Measurements from ENCODE around the gene INKA2. TPM values are rescaled to one million over a fixed set of nuclear protein-coding genes. Genes with fewer than 3 reads are reported as not detected.
A peak's percentile ranks its signal among the peaks of the same experiment; 100 is the strongest.
"Not testable (repeated sequence)": the region's sequence is repeated elsewhere in the genome, so short reads cannot be mapped to it uniquely, and the experiment has no call there.

INKA2 gene
- total RNA-seq, 1 donor from 2014 or later = 20.4 TPM

DNA sequence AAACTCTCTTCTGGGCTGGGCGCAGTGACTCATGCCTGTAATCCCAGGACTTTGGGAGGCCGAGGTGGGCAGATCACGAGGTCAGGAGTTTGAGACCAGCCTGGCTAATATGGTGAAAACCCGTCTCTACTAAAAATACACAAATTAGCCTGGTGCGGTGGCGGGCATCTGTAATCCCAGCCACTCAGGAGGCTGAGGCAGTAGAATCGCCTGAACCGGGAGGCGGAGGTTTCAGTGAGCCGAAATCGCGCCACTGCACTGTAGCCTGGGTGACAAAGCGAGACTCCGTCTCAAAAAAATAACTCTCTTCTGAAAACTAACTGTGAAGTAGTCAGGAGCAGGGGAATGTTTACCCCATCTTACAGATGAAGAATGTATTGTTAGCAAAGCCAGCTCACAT is 3.1 kb upstream of the INKA2 start:
- H3K9me3 ChIP-seq (ENCODE audit: control insufficient read depth in 3 of 3, low read length in 3 of 3); H3K36me3 ChIP-seq (ENCODE audit: control insufficient read depth in 3 of 3, insufficient read depth in 3 of 3, low read length in 3 of 3); H3K9ac ChIP-seq (ENCODE audit: low read depth in 1 of 3, low read length in 3 of 3); H3K4me3 ChIP-seq (ENCODE audit: low read length in 3 of 3); H3K27ac ChIP-seq (ENCODE audit: low read depth, low read length); H3K27me3 ChIP-seq (ENCODE audit: control insufficient read depth in 3 of 3, insufficient read depth in 3 of 3, low read length in 3 of 3): not testable (repeated sequence)
- peaks cover 33 to 45% (median 35%) of the 10 kb centered on the region in 3 donors for H3K4me1 ChIP-seq (ENCODE audit: control insufficient read depth in 3 of 3, insufficient read depth in 3 of 3, low read length in 3 of 3)

DNA sequence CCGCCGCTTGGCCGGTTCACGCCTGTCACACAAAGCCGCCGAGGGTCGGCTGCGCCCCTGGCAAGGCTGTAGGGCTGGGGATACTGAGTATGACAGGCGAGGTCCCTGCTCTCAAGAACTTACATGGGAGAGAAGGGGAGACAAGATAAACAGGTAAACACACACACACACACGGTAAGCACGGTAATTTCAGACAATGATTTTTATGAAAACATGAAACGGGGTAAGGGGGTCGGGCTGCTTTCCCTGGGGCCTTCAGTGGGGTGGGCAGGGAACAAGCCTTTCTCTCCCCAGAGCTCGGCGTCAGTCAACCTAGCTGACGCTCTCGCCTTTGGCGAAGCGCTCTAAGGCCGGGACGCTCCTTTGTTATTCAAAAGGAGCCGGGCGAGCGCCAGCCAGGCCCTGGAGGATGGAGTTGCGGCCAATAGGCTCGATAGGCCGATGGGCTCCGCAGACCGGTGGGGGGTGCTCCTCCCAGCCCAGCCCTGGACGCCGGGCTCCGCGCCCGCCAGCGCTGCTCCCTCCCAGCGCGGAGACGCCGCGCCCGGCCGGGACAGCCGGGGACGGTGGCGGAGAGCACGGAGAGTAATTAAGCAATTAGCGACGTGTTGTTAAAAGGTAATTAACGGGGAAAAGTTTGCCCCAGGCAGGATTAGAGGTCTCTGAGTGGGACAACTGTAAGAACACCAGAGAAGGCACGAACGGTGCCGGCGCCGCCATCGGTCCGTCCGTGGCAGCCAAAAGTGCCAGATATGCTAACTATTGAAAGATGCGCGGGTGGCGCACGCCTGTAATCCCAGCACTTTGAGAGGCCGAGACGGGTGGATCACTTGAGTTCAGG is 950 bp upstream of the INKA2 start:
- peak overlapping the region; percentile 81 to 87 (median 82) for H3K4me3 ChIP-seq (ENCODE audit: low read length in 3 of 3)
- peaks cover 45 to 56% (median 47%) of the 10 kb centered on the region in 3 donors for H3K4me1 ChIP-seq (ENCODE audit: control insufficient read depth in 3 of 3, insufficient read depth in 3 of 3, low read length in 3 of 3)
- peak overlapping the region; percentile 92 for H3K27ac ChIP-seq (ENCODE audit: low read depth, low read length)
- H3K36me3 ChIP-seq (ENCODE audit: control insufficient read depth in 3 of 3, insufficient read depth in 3 of 3, low read length in 3 of 3) = no peaks in the 10 kb centered on the region
- H3K9ac ChIP-seq (ENCODE audit: low read depth in 1 of 3, low read length in 3 of 3) = peak overlapping the region; percentile 73 to 87 (median 85)
- H3K27me3 ChIP-seq (ENCODE audit: control insufficient read depth in 3 of 3, insufficient read depth in 3 of 3, low read length in 3 of 3) = no peaks in the 10 kb centered on the region
- no peaks in the 10 kb centered on the region for H3K9me3 ChIP-seq (ENCODE audit: control insufficient read depth in 3 of 3, low read length in 3 of 3)

DNA sequence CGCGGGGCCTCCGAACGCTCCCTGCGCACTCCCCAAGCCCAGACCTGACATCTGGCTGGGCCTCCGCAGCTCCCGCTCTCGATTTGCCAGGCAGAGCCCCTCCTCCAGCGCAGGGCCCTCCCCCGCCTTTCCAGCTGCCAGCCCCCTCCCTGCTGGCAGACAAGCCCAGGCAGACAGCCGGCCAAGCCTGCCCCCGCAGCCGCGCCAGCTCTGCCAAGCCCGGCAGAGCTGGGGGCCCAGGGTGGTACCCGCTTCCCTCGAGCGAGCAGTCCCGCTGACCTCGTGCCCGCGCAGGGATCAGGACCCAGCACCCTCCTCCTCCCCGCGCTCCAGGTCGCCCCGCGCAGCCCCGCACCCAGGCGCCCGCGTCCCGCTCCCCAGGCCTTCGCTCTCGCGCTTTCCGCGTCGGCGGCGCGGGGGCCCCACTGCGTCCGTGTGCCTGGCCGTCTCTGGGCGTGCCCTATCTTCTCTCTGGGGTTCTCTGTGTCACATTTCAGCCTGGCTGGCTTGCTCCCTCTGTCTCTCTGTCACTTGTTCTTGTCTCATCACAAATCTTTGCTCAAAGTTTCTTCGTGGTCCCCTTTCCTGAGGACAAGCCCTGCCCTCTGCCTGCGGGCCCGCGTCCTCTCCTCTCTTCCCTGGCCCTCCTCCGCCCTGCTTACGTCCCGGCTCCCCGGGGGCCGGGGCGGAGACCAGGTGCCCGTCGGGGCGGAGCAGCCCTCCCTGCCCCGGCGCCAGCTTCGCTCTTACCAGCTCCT is 580 bp downstream of the INKA2 start:
- H3K36me3 ChIP-seq (ENCODE audit: control insufficient read depth in 3 of 3, insufficient read depth in 3 of 3, low read length in 3 of 3) = no peaks in the 10 kb centered on the region
- peaks cover 57 to 70% (median 62%) of the 10 kb centered on the region in 3 donors for H3K4me1 ChIP-seq (ENCODE audit: control insufficient read depth in 3 of 3, insufficient read depth in 3 of 3, low read length in 3 of 3)
- H3K27me3 ChIP-seq (ENCODE audit: control insufficient read depth in 3 of 3, insufficient read depth in 3 of 3, low read length in 3 of 3) = no peaks in the 10 kb centered on the region
- peak overlapping the region; percentile 92 for H3K27ac ChIP-seq (ENCODE audit: low read depth, low read length)
- H3K4me3 ChIP-seq (ENCODE audit: low read length in 3 of 3) = peak overlapping the region; percentile 81 to 87 (median 82)
- H3K9ac ChIP-seq (ENCODE audit: low read depth in 1 of 3, low read length in 3 of 3) = peak overlapping the region; percentile 85 to 87 (median 87)
- H3K9me3 ChIP-seq (ENCODE audit: control insufficient read depth in 3 of 3, low read length in 3 of 3) = no peaks in the 10 kb centered on the region

DNA sequence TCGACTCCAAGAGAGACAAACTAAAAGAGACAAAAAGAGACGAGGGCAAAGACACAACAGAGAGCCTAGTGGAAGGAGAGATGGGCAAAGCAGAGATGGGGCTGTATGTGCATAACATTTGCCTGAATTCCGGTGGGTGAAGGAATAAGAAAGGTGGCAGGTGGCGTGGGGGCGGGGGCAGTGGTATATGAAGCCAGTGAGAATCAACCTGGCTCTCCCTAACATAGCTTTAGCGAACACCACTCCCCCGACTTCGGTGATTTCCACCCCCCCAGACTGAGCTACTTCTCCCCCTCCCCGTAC is 1.1 kb downstream of the INKA2 start:
- peaks cover 57 to 72% (median 68%) of the 10 kb centered on the region in 3 donors for H3K4me1 ChIP-seq (ENCODE audit: control insufficient read depth in 3 of 3, insufficient read depth in 3 of 3, low read length in 3 of 3)
- H3K27me3 ChIP-seq (ENCODE audit: control insufficient read depth in 3 of 3, insufficient read depth in 3 of 3, low read length in 3 of 3) = no peaks in the 10 kb centered on the region
- peak overlapping the region; percentile 81 to 87 (median 82) for H3K4me3 ChIP-seq (ENCODE audit: low read length in 3 of 3)
- no peaks in the 10 kb centered on the region for H3K9me3 ChIP-seq (ENCODE audit: control insufficient read depth in 3 of 3, low read length in 3 of 3)
- H3K27ac ChIP-seq (ENCODE audit: low read depth, low read length) = peak overlapping the region; percentile 92
- no peaks in the 10 kb centered on the region for H3K36me3 ChIP-seq (ENCODE audit: control insufficient read depth in 3 of 3, insufficient read depth in 3 of 3, low read length in 3 of 3)
- H3K9ac ChIP-seq (ENCODE audit: low read depth in 1 of 3, low read length in 3 of 3) = peak overlapping the region; percentile 85 to 87 (median 87)

DNA sequence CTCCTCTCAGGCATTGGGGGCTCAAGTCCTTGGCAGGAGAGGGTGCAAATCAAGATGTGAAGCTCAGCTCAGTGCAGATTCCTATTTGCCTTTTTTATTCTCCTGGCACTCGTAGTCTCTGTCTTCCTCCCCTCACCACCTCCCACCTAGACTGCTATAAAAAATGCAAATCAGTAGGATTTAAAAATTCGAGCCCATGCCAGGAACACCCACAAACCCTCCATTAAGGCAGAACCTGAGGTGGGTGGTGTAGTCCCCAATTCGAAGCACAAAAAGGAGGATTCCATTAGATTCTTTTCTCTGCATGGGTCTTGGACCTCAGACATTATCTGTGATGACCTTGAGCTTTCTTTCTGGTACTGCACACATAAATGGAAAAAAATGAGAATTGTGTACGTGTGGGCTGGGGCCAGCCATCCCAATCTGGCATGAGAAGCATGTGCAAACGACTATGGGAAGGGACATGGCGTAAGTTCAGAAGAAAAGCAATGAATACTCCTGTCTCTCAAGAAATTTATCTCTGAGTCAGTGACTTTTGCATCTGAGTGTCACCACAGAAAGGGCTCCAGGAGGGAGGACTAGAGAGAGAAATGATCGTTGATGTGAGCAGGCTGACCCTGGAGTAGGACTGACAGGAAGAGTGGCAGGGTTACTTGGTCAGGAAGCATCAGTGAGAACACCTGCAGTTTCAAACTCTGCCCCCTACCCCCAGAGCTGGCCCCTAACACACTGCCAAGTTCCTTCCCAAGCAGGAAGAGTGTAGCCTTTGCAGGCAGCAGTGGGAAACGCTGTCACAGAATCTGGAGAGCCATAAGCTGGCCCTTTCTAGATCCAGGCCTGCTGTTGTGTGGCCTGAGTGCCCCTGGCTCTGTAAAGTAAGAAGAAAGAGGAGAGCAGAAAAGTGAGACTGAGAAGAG is 1.7 kb downstream of the INKA2 start:
- H3K27me3 ChIP-seq (ENCODE audit: control insufficient read depth in 3 of 3, insufficient read depth in 3 of 3, low read length in 3 of 3) = no peaks in the 10 kb centered on the region
- no peaks in the 10 kb centered on the region for H3K9me3 ChIP-seq (ENCODE audit: control insufficient read depth in 3 of 3, low read length in 3 of 3)
- peak overlapping the region; percentile 92 for H3K27ac ChIP-seq (ENCODE audit: low read depth, low read length)
- peak overlapping the region; percentile 85 to 87 (median 87) for H3K9ac ChIP-seq (ENCODE audit: low read depth in 1 of 3, low read length in 3 of 3)
- H3K36me3 ChIP-seq (ENCODE audit: control insufficient read depth in 3 of 3, insufficient read depth in 3 of 3, low read length in 3 of 3) = no peaks in the 10 kb centered on the region
- H3K4me1 ChIP-seq (ENCODE audit: control insufficient read depth in 3 of 3, insufficient read depth in 3 of 3, low read length in 3 of 3) = peaks cover 62 to 78% (median 72%) of the 10 kb centered on the region in 3 donors
- peak overlapping the region; percentile 81 to 87 (median 82) for H3K4me3 ChIP-seq (ENCODE audit: low read length in 3 of 3)

DNA sequence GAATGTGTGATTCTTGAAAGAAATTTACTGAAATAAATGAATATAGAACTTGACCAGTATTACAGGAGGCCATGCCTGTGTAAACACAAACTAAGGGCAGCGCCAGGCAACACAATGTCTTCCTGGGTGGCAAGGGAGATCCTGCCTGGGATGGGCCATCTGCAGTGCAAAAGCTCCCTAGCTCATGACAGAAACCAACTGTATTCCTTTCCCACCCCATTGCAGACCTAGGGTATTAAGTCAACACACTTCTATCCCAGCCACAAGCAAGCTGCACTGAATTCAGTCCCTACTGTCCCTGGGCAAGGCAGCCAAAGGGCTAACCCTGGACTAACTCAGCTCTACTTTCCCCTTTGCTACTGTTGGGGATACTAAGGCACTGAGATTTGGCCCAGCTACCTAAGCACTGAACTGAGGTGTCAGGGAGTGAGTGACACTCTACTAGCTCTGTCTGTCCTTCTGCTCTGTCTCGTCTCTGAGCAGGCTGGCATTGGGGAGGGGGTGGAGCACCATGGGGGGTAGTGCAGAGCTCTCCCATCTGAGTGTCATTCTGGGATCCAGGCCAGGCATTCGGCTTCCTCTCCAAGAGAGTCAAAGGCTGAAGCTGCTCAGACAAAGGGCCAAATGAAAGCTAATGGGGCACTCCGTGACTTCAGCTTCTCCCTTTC is 2.5 kb downstream of the INKA2 start:
- Histone ChIP-seq H3K4me1 (ENCODE audit: control insufficient read depth in 3 of 3, insufficient read depth in 3 of 3, low read length in 3 of 3) (peaks cover 66 to 85% (median 78%) of the 10 kb centered on the region in 3 donors), H3K4me3 (ENCODE audit: low read length in 3 of 3) (peak overlapping the region in 2 of 3 donors; percentile 8 to 11), H3K36me3 (ENCODE audit: control insufficient read depth in 3 of 3, insufficient read depth in 3 of 3, low read length in 3 of 3) (no peaks in the 10 kb centered on the region), H3K9me3 (ENCODE audit: control insufficient read depth in 3 of 3, low read length in 3 of 3) (no peaks in the 10 kb centered on the region), H3K9ac (ENCODE audit: low read depth in 1 of 3, low read length in 3 of 3) (peak overlapping the region in 2 of 3 donors; percentile 28 to 35), H3K27ac (ENCODE audit: low read depth, low read length) (peak overlapping the region; percentile 92), H3K27me3 (ENCODE audit: control insufficient read depth in 3 of 3, insufficient read depth in 3 of 3, low read length in 3 of 3) (no peaks in the 10 kb centered on the region)

DNA sequence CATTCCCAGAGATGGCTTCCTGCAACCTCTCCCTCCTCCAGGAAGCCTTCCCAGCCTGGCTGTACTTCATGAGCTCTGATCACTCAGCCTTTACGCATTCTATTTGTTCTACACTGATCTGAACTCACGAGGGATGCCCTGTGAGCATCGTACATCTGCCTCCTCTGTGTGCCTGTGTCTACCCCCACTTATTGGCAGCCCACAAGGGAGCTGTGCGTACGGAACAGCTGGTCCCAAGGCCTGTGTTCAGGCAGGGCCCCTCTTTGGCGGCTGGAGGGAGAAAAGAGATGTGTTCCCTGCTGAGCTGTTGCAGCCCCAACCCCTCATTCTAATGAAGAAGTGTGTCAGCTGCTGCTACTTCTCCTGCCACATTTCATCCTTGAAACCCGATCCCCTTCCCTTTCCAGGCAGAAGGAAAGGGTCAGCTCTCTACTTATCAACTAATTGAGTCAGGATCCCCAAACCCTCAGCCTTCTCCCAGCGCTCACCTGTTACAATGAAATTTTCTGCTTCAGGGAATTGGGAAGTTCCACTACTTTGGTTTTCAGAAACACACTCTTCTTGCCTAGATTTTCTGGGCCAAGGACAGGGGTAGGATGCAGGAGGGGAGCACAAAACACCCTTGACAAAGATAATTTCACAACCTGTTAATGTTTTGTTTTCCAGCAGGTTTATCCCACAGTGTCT is 3.2 kb downstream of the INKA2 start:
- Histone ChIP-seq H3K9ac (ENCODE audit: low read depth in 1 of 3, low read length in 3 of 3) (peak overlapping the region in 1 of 3 donors; percentile 23), H3K27me3 (ENCODE audit: control insufficient read depth in 3 of 3, insufficient read depth in 3 of 3, low read length in 3 of 3) (no peaks in the 10 kb centered on the region), H3K9me3 (ENCODE audit: control insufficient read depth in 3 of 3, low read length in 3 of 3) (no peaks in the 10 kb centered on the region), H3K4me3 (ENCODE audit: low read length in 3 of 3) (no peak overlapping the region), H3K36me3 (ENCODE audit: control insufficient read depth in 3 of 3, insufficient read depth in 3 of 3, low read length in 3 of 3) (no peaks in the 10 kb centered on the region), H3K4me1 (ENCODE audit: control insufficient read depth in 3 of 3, insufficient read depth in 3 of 3, low read length in 3 of 3) (peaks cover 68 to 91% (median 85%) of the 10 kb centered on the region in 3 donors), H3K27ac (ENCODE audit: low read depth, low read length) (peak overlapping the region; percentile 92)

DNA sequence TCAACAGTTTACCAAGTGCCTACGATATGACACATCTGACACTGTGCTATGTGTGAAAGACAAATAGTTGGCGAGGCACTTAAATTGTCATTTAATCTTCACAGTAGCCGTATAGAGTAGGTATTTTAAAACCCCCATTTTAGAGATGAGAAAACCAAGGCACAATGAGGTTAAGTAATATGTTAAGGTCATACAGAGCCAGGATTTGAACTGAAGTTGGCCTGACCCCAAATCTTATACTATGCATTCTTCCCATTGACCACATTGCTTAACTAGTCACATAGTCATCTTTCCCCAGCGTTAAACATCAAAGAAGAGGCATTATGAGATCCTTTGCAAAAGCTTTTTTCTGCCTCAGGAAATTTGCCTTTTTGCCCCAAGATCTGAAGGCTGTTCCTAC is 3.9 kb downstream of the INKA2 start:
- no peaks in the 10 kb centered on the region for H3K9me3 ChIP-seq (ENCODE audit: control insufficient read depth in 3 of 3, low read length in 3 of 3)
- no peaks in the 10 kb centered on the region for H3K36me3 ChIP-seq (ENCODE audit: control insufficient read depth in 3 of 3, insufficient read depth in 3 of 3, low read length in 3 of 3)
- no peaks in the 10 kb centered on the region for H3K27me3 ChIP-seq (ENCODE audit: control insufficient read depth in 3 of 3, insufficient read depth in 3 of 3, low read length in 3 of 3)
- H3K4me1 ChIP-seq (ENCODE audit: control insufficient read depth in 3 of 3, insufficient read depth in 3 of 3, low read length in 3 of 3) = peaks cover 74 to 95% (median 89%) of the 10 kb centered on the region in 3 donors
- H3K4me3 ChIP-seq (ENCODE audit: low read length in 3 of 3) = no peak overlapping the region
- no peak overlapping the region for H3K27ac ChIP-seq (ENCODE audit: low read depth, low read length)
- H3K9ac ChIP-seq (ENCODE audit: low read depth in 1 of 3, low read length in 3 of 3) = no peak overlapping the region

DNA sequence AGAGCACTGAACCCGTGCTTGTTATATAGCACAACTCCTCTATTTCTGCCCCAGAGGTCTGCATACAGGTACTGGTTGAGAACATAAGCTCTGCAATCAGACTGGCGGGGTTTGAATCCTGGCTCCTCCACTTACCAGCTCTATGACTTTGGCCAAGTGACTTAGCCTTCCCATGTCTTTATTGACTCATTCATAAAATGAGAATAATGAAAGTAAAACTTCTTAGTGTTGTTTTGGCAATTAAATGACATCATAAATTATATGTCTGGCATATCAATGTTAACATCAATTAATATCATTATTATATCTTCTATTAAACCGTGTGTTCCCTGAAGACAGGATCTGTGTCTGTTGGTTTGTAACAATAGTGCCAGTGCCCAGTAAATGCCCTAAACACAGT is 4.3 kb downstream of the INKA2 start:
- no peak overlapping the region for H3K9ac ChIP-seq (ENCODE audit: low read depth in 1 of 3, low read length in 3 of 3)
- H3K36me3 ChIP-seq (ENCODE audit: control insufficient read depth in 3 of 3, insufficient read depth in 3 of 3, low read length in 3 of 3) = no peaks in the 10 kb centered on the region
- no peaks in the 10 kb centered on the region for H3K9me3 ChIP-seq (ENCODE audit: control insufficient read depth in 3 of 3, low read length in 3 of 3)
- H3K27ac ChIP-seq (ENCODE audit: low read depth, low read length) = no peak overlapping the region
- peaks cover 74 to 95% (median 89%) of the 10 kb centered on the region in 3 donors for H3K4me1 ChIP-seq (ENCODE audit: control insufficient read depth in 3 of 3, insufficient read depth in 3 of 3, low read length in 3 of 3)
- no peak overlapping the region for H3K4me3 ChIP-seq (ENCODE audit: low read length in 3 of 3)
- no peaks in the 10 kb centered on the region for H3K27me3 ChIP-seq (ENCODE audit: control insufficient read depth in 3 of 3, insufficient read depth in 3 of 3, low read length in 3 of 3)

Measured in skeletal muscle tissue (tissue), 4 donors.